PFSK-1 (cell line): ENCODE data around the gene GORASP1.

Source experiments
- FOXP2 ChIP-seq: optimal IDR thresholded peaks from 2 replicates; pipeline ENCODE3; 2011; ENCODE audit warnings: borderline replicate concordance, control low read depth, inconsistent platforms; ENCODE audit not compliant: insufficient read depth; ENCODE audit errors: extremely low read length, extremely low read depth
- POLR2AphosphoS5 ChIP-seq: IDR thresholded peaks from 2 replicates; pipeline ENCODE4 v1.6.1; 2012; ENCODE audit warnings: low read depth, mild to moderate bottlenecking, control low read depth, low read length, moderate library complexity
- SIN3A ChIP-seq: IDR thresholded peaks from 2 replicates; pipeline ENCODE4 v1.6.1; 2012; ENCODE audit warnings: mild to moderate bottlenecking, low read length, moderate library complexity, borderline replicate concordance; ENCODE audit not compliant: insufficient read depth
- TAF1 ChIP-seq: IDR thresholded peaks from 2 replicates; pipeline ENCODE4 v1.6.1; 2012; ENCODE audit warnings: low read length, control low read depth, borderline replicate concordance; ENCODE audit not compliant: insufficient read depth
- TF ChIP-seq, protein P1 (sequence below), 2 experiments: IDR thresholded peaks; 2 replicates each; pipeline versions ENCODE4 v1.6.1 to v1.8.0; 2011 to 2012; ENCODE audit warnings: low read depth in 2 of 2, low read length in 2 of 2, control low read depth in 1 of 2, inconsistent platforms in 1 of 2, mild to moderate bottlenecking in 1 of 2, moderate library complexity in 1 of 2; ENCODE audit not compliant: insufficient read depth in 1 of 2

Gene GORASP1

DNA sequence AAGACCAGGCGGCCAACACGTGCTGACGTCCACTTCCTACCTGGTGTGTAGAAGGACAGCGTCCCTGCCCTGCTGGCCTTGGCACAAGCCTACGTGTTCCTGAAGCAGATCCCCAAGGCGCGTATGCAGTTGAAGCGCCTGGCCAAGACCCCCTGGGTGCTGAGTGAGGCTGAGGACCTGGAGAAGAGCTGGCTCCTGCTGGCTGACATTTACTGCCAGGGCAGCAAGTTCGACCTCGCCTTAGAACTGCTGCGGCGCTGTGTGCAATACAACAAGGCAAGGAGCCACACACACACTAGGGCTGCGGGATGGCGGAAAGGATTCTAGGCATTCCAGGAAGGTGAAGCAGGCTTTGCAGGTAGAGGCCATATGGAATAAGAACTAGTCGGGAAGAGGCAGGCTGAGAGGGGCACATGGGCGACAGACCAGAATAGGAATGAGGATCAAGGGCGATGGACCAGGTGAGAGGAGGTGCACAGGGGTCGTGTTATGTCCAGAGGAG lies 30.1 kb upstream of the GORASP1 start:
- TF ChIP-seq, protein P1, sequence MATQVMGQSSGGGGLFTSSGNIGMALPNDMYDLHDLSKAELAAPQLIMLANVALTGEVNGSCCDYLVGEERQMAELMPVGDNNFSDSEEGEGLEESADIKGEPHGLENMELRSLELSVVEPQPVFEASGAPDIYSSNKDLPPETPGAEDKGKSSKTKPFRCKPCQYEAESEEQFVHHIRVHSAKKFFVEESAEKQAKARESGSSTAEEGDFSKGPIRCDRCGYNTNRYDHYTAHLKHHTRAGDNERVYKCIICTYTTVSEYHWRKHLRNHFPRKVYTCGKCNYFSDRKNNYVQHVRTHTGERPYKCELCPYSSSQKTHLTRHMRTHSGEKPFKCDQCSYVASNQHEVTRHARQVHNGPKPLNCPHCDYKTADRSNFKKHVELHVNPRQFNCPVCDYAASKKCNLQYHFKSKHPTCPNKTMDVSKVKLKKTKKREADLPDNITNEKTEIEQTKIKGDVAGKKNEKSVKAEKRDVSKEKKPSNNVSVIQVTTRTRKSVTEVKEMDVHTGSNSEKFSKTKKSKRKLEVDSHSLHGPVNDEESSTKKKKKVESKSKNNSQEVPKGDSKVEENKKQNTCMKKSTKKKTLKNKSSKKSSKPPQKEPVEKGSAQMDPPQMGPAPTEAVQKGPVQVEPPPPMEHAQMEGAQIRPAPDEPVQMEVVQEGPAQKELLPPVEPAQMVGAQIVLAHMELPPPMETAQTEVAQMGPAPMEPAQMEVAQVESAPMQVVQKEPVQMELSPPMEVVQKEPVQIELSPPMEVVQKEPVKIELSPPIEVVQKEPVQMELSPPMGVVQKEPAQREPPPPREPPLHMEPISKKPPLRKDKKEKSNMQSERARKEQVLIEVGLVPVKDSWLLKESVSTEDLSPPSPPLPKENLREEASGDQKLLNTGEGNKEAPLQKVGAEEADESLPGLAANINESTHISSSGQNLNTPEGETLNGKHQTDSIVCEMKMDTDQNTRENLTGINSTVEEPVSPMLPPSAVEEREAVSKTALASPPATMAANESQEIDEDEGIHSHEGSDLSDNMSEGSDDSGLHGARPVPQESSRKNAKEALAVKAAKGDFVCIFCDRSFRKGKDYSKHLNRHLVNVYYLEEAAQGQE (IDR thresholded peaks at IDR 0.05; ENCODE audit: insufficient read depth in 1 of 2, low read depth in 2 of 2, low read length in 2 of 2): no peak
- no peak for TF ChIP-seq SIN3A
- no peak for TF ChIP-seq TAF1
- TF ChIP-seq FOXP2: no peak
- TF ChIP-seq POLR2AphosphoS5: no peak

- TF ChIP-seq SIN3A (no peak), POLR2AphosphoS5 (no peak), TAF1 (no peak), FOXP2 (no peak)
- TF ChIP-seq, protein P1 (IDR thresholded peaks at IDR 0.05; ENCODE audit: insufficient read depth in 1 of 2, low read depth in 2 of 2, low read length in 2 of 2): no peak
Measured at GRCh38 chr3:39136533-39137434, 29.4 kb upstream of the GORASP1 start.

DNA sequence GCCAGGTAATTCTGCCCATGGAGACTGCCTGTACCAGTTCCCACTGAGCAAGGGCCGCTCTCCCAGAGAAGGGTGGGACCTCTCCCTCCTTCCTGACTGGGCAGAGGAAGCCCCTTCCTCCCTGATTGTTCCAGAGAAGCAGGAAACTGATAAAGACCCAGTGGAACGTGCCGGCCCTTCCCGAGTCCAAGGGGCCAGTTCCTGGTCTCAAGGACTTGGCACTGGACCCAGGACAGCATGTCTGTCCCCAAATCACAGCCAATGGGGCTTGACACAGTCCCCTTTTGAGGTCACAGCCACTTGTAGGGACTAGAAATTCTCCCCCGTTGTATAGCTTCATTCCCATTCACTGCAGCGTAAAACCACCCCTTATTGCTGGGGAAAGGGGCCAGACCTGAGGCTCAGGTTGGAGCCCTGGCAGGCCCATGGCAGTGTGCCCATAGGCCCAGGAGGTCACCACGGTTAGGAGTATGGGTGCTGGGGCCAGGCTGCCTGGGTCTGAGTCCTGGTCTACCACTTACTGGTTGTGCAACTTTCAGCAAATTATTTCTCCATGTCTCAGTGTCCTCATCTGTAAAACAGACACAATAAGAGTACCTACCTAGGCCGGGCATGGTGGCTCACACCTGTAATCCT lies 27.9 kb upstream of the GORASP1 start:
- no peak for TF ChIP-seq FOXP2
- no peak for TF ChIP-seq TAF1
- no peak for TF ChIP-seq SIN3A
- TF ChIP-seq, protein P1 (IDR thresholded peaks at IDR 0.05; ENCODE audit: insufficient read depth in 1 of 2, low read depth in 2 of 2, low read length in 2 of 2): no peak

DNA sequence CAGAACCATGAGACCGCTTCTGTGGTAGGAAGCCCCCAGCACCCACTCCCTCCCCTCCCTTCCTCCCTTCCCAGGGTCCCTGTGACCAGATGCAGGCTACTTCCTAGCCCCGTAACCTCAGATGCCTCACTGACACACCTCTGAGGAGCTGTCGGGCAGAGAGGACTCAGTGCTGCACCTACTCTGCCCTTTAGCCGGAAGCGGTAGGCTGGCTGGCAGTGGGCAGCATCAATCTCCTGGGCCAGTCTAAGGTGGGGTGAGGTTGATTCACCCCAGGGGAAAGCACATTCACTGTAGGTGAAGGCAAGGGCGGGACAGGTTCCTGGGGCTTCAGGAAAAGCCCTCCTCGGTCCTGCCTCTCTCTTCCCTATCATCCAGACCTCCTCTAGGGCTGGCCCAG lies 26.9 kb upstream of the GORASP1 start:
- TF ChIP-seq, protein P1 (IDR thresholded peaks at IDR 0.05; ENCODE audit: insufficient read depth in 1 of 2, low read depth in 2 of 2, low read length in 2 of 2): no peak
- TF ChIP-seq SIN3A (no peak), FOXP2 (no peak), TAF1 (no peak), POLR2AphosphoS5 (no peak)
